ENCODE measurements around the gene PUSL1. TPM values are rescaled to one million over a fixed set of nuclear protein-coding genes. Genes with fewer than 3 reads are reported as not detected.

Gene PUSL1
- total RNA-seq, 1 experiment from 2014 or later = 31.3 TPM

GRCh38 chr1:1259951-1260600 lies 48.3 kb upstream of the PUSL1 start:
- BruUV-seq (replicated peaks) = no TSS peak
- no peak overlapping the region for H3K4me3 ChIP-seq (ENCODE audit: low read depth, low read length, poor library complexity, severe bottlenecking)
- H3K27ac ChIP-seq (ENCODE audit: low read depth, low read length, poor library complexity, severe bottlenecking) = no peak overlapping the region
- intact Hi-C loops (cut with micrococcal nuclease; ENCODE audit: unreplicated experiment) = no loop called here
- H3K9me3 ChIP-seq (ENCODE audit: low read depth, low read length, poor library complexity, severe bottlenecking) = no peaks in the 10 kb centered on the region
- no peaks in the 10 kb centered on the region for H3K4me1 ChIP-seq (ENCODE audit: insufficient read depth, low read length, poor library complexity, severe bottlenecking)
- CTCF ChIA-PET = no interaction called here
- no peak for TF ChIP-seq CTCF (conservative IDR thresholded peaks at IDR 0.05; ENCODE audit: low read depth, low read length)
- no peak for TF ChIP-seq EZH2 (IDR thresholded peaks at IDR 0.05; ENCODE audit: borderline replicate concordance, low read depth, low read length, poor library complexity, severe bottlenecking)
- POLR2A ChIA-PET (ENCODE audit: low non-redundant PET) = no interaction called here
- peaks cover 47% of the 10 kb centered on the region for H3K36me3 ChIP-seq (ENCODE audit: insufficient read depth, low read length, poor library complexity, severe bottlenecking)
- no peak for DNase-seq (ENCODE audit: low spot score)
- H3K27me3 ChIP-seq (replicated peaks; ENCODE audit: insufficient read depth, low read depth, low read length, poor library complexity) = no peaks in the 10 kb centered on the region

- Histone ChIP-seq H3K9me3 (ENCODE audit: low read depth, low read length, poor library complexity, severe bottlenecking) (no peaks in the 10 kb centered on the region), H3K4me3 (ENCODE audit: low read depth, low read length, poor library complexity, severe bottlenecking) (no peak overlapping the region), H3K4me1 (ENCODE audit: insufficient read depth, low read length, poor library complexity, severe bottlenecking) (no peaks in the 10 kb centered on the region), H3K27me3 (replicated peaks; ENCODE audit: insufficient read depth, low read depth, low read length, poor library complexity) (no peaks in the 10 kb centered on the region), H3K36me3 (ENCODE audit: insufficient read depth, low read length, poor library complexity, severe bottlenecking) (peaks cover 44% of the 10 kb centered on the region), H3K27ac (ENCODE audit: low read depth, low read length, poor library complexity, severe bottlenecking) (no peak overlapping the region)
- intact Hi-C loops (cut with micrococcal nuclease; ENCODE audit: unreplicated experiment) = no loop called here
- no TSS peak for BruUV-seq (replicated peaks)
- DNase-seq (ENCODE audit: low spot score) = no peak
- TF ChIP-seq CTCF (conservative IDR thresholded peaks at IDR 0.05; ENCODE audit: low read depth, low read length) (no peak), EZH2 (IDR thresholded peaks at IDR 0.05; ENCODE audit: borderline replicate concordance, low read depth, low read length, poor library complexity, severe bottlenecking) (no peak)
- POLR2A ChIA-PET (ENCODE audit: low non-redundant PET) = no interaction called here
- CTCF ChIA-PET = interaction anchor here (0.6 kb wide), 1 partner anchor 14 kb away, joined by 6 read pairs; no protein-coding TSS in a partner anchor
Observed at GRCh38 chr1:1260843-1261560, 47.4 kb upstream of the PUSL1 start.

- H3K27me3 ChIP-seq (replicated peaks; ENCODE audit: insufficient read depth, low read depth, low read length, poor library complexity) = no peaks in the 10 kb centered on the region
- no TSS peak for BruUV-seq (replicated peaks)
- H3K4me1 ChIP-seq (ENCODE audit: insufficient read depth, low read length, poor library complexity, severe bottlenecking) = no peaks in the 10 kb centered on the region
- no peak overlapping the region for H3K4me3 ChIP-seq (ENCODE audit: low read depth, low read length, poor library complexity, severe bottlenecking)
- H3K9me3 ChIP-seq (ENCODE audit: low read depth, low read length, poor library complexity, severe bottlenecking) = no peaks in the 10 kb centered on the region
- no peak overlapping the region for H3K27ac ChIP-seq (ENCODE audit: low read depth, low read length, poor library complexity, severe bottlenecking)
- TF ChIP-seq EZH2 (IDR thresholded peaks at IDR 0.05; ENCODE audit: borderline replicate concordance, low read depth, low read length, poor library complexity, severe bottlenecking) (no peak), CTCF (conservative IDR thresholded peaks at IDR 0.05; ENCODE audit: low read depth, low read length) (no peak)
- intact Hi-C loops (cut with micrococcal nuclease; ENCODE audit: unreplicated experiment) = no loop called here
- no peak for DNase-seq (ENCODE audit: low spot score)
- ChIA-PET CTCF (no interaction called here), POLR2A (ENCODE audit: low non-redundant PET) (no interaction called here)
- H3K36me3 ChIP-seq (ENCODE audit: insufficient read depth, low read length, poor library complexity, severe bottlenecking) = peaks cover 40% of the 10 kb centered on the region
Observed at GRCh38 chr1:1262071-1262470, 46.3 kb upstream of the PUSL1 start.
